ENCODE data around the gene TCF23. TPM values are rescaled to one million over a fixed set of nuclear protein-coding genes. Genes with fewer than 3 reads are reported as not detected.

Gene TCF23
- total RNA-seq (2021; fragmentation: NEBNext Ultra II Directional; extraction: Animal tissue kit (Norgen Biotek cat#: 25700)): not detected
- long read RNA-seq: 0 reads

DNA sequence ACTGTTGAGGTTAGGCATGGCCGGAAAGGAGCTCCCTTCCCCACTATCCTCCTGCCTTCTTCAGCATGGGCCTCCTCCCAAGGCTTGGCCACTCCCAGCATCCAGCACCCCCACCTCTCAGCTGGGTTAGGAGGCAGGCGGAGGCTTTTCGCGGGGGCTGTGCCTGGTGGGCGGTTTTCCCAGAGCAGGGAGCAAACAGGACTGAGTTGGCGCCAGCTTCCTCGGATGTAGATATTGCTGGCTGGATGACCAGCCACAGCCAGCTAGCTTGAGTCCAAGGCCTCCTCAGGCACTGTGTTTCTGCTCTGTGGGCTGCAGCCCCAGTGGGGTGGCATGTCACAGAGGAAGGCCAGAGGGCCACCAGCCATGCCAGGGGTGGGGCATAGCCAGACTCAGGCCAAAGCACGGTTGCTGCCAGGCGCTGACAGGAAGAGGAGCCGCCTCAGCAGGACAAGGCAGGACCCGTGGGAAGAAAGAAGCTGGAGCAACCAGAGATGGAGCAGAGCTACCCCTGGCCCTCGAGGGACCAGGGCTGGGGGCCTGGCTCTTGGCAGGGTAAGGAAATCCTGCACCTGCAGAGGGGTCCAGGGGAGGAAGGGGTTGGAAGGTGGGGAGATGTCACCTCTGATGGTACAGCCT lies at the start of gene TCF23:
Gene TCF23, plus strand, starts transcription at position 204 of the 639 bp plus-strand sequence. Its CDS starts 130 bp downstream, at position 334.
- Mint-ChIP-seq H3K9me3 (no peaks in the 10 kb centered on the region), H3K4me3 (no peak within 1 kb of the TSS), H3K27me3 (ENCODE audit: insufficient read depth) (peaks cover 47% of the 10 kb centered on the region), H3K4me1 (ENCODE audit: low read depth) (peaks cover 6% of the 10 kb centered on the region), H3K36me3 (ENCODE audit: low read depth) (no peaks in the 10 kb centered on the region), H3K27ac (no peak within 1 kb of the TSS)
- TF ChIP-seq, protein P1, sequence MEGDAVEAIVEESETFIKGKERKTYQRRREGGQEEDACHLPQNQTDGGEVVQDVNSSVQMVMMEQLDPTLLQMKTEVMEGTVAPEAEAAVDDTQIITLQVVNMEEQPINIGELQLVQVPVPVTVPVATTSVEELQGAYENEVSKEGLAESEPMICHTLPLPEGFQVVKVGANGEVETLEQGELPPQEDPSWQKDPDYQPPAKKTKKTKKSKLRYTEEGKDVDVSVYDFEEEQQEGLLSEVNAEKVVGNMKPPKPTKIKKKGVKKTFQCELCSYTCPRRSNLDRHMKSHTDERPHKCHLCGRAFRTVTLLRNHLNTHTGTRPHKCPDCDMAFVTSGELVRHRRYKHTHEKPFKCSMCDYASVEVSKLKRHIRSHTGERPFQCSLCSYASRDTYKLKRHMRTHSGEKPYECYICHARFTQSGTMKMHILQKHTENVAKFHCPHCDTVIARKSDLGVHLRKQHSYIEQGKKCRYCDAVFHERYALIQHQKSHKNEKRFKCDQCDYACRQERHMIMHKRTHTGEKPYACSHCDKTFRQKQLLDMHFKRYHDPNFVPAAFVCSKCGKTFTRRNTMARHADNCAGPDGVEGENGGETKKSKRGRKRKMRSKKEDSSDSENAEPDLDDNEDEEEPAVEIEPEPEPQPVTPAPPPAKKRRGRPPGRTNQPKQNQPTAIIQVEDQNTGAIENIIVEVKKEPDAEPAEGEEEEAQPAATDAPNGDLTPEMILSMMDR (IDR thresholded peaks at IDR 0.05): no peak
- DNase-seq: no peak

DNA sequence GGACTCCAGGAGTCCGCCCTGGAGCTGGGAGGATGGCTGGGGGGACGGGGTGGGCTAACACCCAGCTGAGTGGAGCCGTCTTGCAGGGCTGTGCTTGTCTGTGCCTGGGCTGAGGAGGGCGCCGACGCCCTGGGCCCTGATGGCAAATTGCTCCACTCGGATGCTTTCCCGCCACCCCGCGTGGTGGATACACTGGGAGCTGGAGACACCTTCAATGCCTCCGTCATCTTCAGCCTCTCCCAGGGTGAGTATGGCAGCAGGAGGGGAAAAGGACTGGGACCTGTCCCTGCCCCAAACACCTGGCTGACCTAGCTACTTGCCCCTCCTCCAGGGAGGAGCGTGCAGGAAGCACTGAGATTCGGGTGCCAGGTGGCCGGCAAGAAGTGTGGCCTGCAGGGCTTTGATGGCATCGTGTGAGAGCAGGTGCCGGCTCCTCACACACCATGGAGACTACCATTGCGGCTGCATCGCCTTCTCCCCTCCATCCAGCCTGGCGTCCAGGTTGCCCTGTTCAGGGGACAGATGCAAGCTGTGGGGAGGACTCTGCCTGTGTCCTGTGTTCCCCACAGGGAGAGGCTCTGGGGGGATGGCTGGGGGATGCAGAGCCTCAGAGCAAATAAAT lies 49.4 kb upstream of the TCF23 start:
- no peak overlapping the region for H3K4me3 Mint-ChIP-seq
- TF ChIP-seq, protein P1 (IDR thresholded peaks at IDR 0.05): no peak
- H3K36me3 Mint-ChIP-seq (ENCODE audit: low read depth): no peaks in the 10 kb centered on the region
- H3K27me3 Mint-ChIP-seq (ENCODE audit: insufficient read depth): peaks cover 21% of the 10 kb centered on the region
- H3K9me3 Mint-ChIP-seq: no peaks in the 10 kb centered on the region
- DNase-seq: no peak
- peaks cover 15% of the 10 kb centered on the region; the same call in 1 of the 2 replicates for H3K4me1 Mint-ChIP-seq (ENCODE audit: low read depth)
- no peak overlapping the region for H3K27ac Mint-ChIP-seq

DNA sequence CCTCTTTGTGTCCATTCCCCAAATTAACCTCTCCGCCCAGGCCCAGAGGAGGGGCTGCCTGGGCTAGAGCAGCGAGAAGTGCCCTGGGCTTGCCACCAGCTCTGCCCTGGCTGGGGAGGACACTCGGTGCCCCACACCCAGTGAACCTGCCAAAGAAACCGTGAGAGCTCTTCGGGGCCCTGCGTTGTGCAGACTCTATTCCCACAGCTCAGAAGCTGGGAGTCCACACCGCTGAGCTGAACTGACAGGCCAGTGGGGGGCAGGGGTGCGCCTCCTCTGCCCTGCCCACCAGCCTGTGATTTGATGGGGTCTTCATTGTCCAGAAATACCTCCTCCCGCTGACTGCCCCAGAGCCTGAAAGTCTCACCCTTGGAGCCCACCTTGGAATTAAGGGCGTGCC lies 48.8 kb upstream of the TCF23 start:
- H3K27ac Mint-ChIP-seq: no peak overlapping the region

DNA sequence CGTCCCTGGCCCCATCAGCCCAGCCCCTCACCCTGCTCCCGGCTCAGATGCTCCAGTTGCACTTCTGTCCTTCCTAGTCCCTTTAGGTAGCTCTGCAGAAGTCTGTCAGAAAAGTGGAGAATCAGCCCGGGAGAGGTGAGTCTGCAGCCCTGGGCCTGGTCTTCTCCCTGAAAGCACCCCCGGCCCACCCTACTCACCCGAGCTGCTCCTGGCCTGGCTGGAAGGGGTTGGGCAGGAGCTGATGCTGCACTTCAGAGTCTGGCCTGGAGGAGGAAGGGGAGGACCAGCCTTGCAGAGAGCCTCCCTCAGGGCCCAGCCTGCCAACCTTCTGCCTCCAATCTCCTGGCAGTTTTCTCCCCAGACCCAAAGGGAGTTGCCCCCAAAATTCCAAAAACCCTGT lies 46.5 kb upstream of the TCF23 start:
- H3K36me3 Mint-ChIP-seq (ENCODE audit: low read depth): no peaks in the 10 kb centered on the region
- peaks cover 31% of the 10 kb centered on the region for H3K27me3 Mint-ChIP-seq (ENCODE audit: insufficient read depth)
- no peak overlapping the region for H3K4me3 Mint-ChIP-seq
- no peak overlapping the region for H3K27ac Mint-ChIP-seq
- TF ChIP-seq, protein P1 (IDR thresholded peaks at IDR 0.05): peak; percentile 22; the same call in 1 of the 2 replicates
- no peaks in the 10 kb centered on the region for H3K4me1 Mint-ChIP-seq (ENCODE audit: low read depth)
- no peaks in the 10 kb centered on the region for H3K9me3 Mint-ChIP-seq
- DNase-seq: no peak

More for the DNA sequence above, 48.8 kb upstream of the TCF23 start:
- no peaks in the 10 kb centered on the region for H3K36me3 Mint-ChIP-seq (ENCODE audit: low read depth)
- H3K4me3 Mint-ChIP-seq: no peak overlapping the region
- TF ChIP-seq, protein P1 (IDR thresholded peaks at IDR 0.05): no peak
- no peaks in the 10 kb centered on the region for H3K9me3 Mint-ChIP-seq
- peaks cover 15% of the 10 kb centered on the region; the same call in 1 of the 2 replicates for H3K4me1 Mint-ChIP-seq (ENCODE audit: low read depth)
- H3K27me3 Mint-ChIP-seq (ENCODE audit: insufficient read depth): peaks cover 24% of the 10 kb centered on the region
- no peak for DNase-seq

DNA sequence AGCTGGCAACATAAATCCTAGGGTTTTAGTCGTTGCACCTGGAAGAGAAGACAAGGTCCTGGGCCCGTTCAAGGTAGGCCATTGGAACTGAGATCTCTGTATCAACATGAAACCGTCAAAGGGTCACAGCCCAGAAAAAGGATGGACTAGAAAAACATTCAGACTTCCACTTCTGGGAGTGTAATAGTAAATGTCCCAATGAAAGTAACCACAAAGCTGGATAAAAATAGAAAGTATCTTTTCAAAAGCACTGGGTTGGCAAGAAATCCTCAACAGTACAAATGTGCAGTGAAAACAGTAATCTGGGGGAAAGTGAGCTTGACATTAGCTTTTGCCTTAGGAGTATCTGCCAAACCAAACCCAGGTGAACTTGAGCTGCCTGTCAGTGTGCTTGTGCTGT lies 42.8 kb upstream of the TCF23 start:
- TF ChIP-seq, protein P1 (IDR thresholded peaks at IDR 0.05): no peak
- H3K27ac Mint-ChIP-seq: no peak overlapping the region
- H3K4me3 Mint-ChIP-seq: no peak overlapping the region
- DNase-seq: no peak
- no peaks in the 10 kb centered on the region for H3K9me3 Mint-ChIP-seq
- H3K4me1 Mint-ChIP-seq (ENCODE audit: low read depth): no peaks in the 10 kb centered on the region
- peaks cover 33% of the 10 kb centered on the region for H3K27me3 Mint-ChIP-seq (ENCODE audit: insufficient read depth)
- no peaks in the 10 kb centered on the region for H3K36me3 Mint-ChIP-seq (ENCODE audit: low read depth)
